ENCODE measurements around the gene RTTN.

The RTTN gene

DNA sequence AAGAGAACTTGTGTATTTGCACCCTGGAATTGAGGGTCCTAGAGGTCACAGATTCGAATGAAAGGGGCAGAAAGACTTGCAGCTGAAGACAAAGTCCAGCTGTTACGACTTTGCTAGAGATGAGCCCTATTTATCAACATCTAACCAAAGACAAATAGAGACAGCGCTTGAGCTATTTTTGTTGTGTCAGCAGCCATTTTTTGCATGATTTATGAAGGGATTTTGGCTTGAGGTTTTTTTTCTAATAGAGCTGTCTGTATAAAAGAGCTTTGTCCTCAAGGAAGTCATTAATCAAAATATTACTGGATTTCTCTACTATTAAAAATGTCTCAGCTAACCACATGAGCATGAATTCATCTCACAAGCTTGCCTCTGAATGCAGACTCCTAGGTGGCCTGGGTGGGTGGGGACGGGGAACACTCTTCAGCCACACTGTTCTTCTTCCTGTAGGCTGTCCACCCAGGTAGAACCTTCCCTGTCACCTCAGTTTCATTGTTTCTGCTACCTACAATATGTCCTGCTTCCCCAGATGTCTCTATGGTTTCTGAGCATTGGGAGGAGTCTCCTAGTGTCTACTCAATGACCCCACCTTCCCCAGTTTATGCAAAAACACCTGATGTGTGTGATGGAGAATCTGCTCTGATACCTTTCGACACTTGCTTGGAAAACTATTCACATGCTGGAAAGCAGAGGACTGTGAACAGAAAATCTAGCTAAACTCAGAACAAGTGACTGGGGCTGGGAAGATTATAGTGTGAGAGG, 250.6 kb downstream of the RTTN start:
- Histone ChIP-seq H3K4me2 (ENCODE audit: low read depth, low read length) (no peak overlapping the region), H3K79me2 (ENCODE audit: low read length) (no peaks in the 10 kb centered on the region), H3F3A (ENCODE audit: insufficient read depth, low read length) (peaks cover 17% of the 10 kb centered on the region), H3K27me3 (replicated peaks; ENCODE audit: insufficient read depth, low read length) (no peaks in the 10 kb centered on the region), H2AFZ (ENCODE audit: low read length) (no peak overlapping the region), H3K9me3 (replicated peaks; ENCODE audit: insufficient read depth, low read length) (no peaks in the 10 kb centered on the region), H3K4me1 (ENCODE audit: low read length) (peaks cover 37% of the 10 kb centered on the region), H3K36me3 (replicated peaks; ENCODE audit: insufficient read depth, low read length) (no peaks in the 10 kb centered on the region), H3K9ac (ENCODE audit: low read length) (no peak overlapping the region), H3K4me3 (ENCODE audit: low read length) (no peak overlapping the region), H4K20me1 (ENCODE audit: insufficient read depth, low read length) (no peaks in the 10 kb centered on the region), H3K9me2 (replicated peaks; ENCODE audit: insufficient read depth, low read length) (no peaks in the 10 kb centered on the region), H3K27ac (ENCODE audit: low read length) (no peak overlapping the region)
- TF ChIP-seq, protein P1, sequence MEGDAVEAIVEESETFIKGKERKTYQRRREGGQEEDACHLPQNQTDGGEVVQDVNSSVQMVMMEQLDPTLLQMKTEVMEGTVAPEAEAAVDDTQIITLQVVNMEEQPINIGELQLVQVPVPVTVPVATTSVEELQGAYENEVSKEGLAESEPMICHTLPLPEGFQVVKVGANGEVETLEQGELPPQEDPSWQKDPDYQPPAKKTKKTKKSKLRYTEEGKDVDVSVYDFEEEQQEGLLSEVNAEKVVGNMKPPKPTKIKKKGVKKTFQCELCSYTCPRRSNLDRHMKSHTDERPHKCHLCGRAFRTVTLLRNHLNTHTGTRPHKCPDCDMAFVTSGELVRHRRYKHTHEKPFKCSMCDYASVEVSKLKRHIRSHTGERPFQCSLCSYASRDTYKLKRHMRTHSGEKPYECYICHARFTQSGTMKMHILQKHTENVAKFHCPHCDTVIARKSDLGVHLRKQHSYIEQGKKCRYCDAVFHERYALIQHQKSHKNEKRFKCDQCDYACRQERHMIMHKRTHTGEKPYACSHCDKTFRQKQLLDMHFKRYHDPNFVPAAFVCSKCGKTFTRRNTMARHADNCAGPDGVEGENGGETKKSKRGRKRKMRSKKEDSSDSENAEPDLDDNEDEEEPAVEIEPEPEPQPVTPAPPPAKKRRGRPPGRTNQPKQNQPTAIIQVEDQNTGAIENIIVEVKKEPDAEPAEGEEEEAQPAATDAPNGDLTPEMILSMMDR (IDR thresholded peaks at IDR 0.05; ENCODE audit: low read length), result no peak
- TF ChIP-seq EZH2 (optimal IDR thresholded peaks at IDR 0.05; ENCODE audit: low read depth, low read length), result no peak
- no peak for TF ChIP-seq EZH2phosphoT487 (IDR thresholded peaks at IDR 0.05; ENCODE audit: low read length)
- DNase-seq, result no peak

DNA sequence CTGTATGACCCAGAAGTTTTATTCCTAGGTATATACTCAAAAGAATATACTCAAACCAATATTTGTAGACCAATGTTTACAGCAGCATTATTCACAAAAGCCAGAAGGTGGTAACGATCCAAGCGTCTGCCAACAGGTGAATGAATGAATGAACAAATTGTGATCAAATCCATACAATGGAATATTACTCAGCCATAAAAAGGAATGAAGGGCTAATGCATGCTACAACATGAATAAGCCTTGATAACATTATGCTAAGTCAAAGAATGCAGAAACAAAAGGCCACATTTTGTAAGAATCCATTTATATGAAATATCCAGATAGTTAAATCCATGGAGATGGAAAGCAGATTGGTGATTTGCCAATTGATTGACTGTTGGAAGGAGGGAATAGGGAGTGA, 252.3 kb downstream of the RTTN start:
- Histone ChIP-seq H4K20me1 (ENCODE audit: insufficient read depth, low read length) (no peaks in the 10 kb centered on the region), H3K36me3 (replicated peaks; ENCODE audit: insufficient read depth, low read length) (no peaks in the 10 kb centered on the region), H3K79me2 (ENCODE audit: low read length) (no peaks in the 10 kb centered on the region), H3K9me3 (replicated peaks; ENCODE audit: insufficient read depth, low read length) (no peaks in the 10 kb centered on the region), H2AFZ (ENCODE audit: low read length) (no peak overlapping the region), H3K9me2 (replicated peaks; ENCODE audit: insufficient read depth, low read length) (no peaks in the 10 kb centered on the region), H3K27ac (ENCODE audit: low read length) (no peak overlapping the region), H3F3A (ENCODE audit: insufficient read depth, low read length) (peaks cover 21% of the 10 kb centered on the region), H3K4me1 (ENCODE audit: low read length) (peaks cover 38% of the 10 kb centered on the region), H3K9ac (ENCODE audit: low read length) (no peak overlapping the region), H3K27me3 (replicated peaks; ENCODE audit: insufficient read depth, low read length) (no peaks in the 10 kb centered on the region), H3K4me3 (ENCODE audit: low read length) (no peak overlapping the region), H3K4me2 (ENCODE audit: low read depth, low read length) (no peak overlapping the region)
- no peak for TF ChIP-seq EZH2 (optimal IDR thresholded peaks at IDR 0.05; ENCODE audit: low read depth, low read length)
- TF ChIP-seq EZH2phosphoT487 (IDR thresholded peaks at IDR 0.05; ENCODE audit: low read length), result no peak
- TF ChIP-seq, protein P1 (IDR thresholded peaks at IDR 0.05; ENCODE audit: low read length), result no peak
- DNase-seq, result no peak
